Caco-2 (cell line): Measurements from ENCODE around the gene RASGEF1C. TPM values are rescaled to one million over a fixed set of nuclear protein-coding genes. Genes with fewer than 3 reads are reported as not detected.
"Not testable (repeated sequence)": the region's sequence is repeated elsewhere in the genome, so short reads cannot be mapped to it uniquely, and the experiment has no call there.

Source experiments
- BruUV-seq: library from RNA; stranded (reverse); fragments of 400-500 nt; replicated peaks from 2 replicates; lab custom pipeline; 2021; lab: Mats Ljungman, UMichigan
- CTCF ChIA-PET: fragments of 300-600 bp; sonication (Branson Sonifier 250); formaldehyde crosslinking; loops from one replicate; lab custom pipeline; 2022; ENCODE audit warnings: antibody characterized with exemption; lab: Charles Lee
- POLR2A ChIA-PET: fragments of 300-600 bp; sonication (Branson Sonifier 250); formaldehyde crosslinking; loops from one replicate; lab custom pipeline; 2022; ENCODE audit warnings: antibody characterized with exemption; lab: Charles Lee
- DNase-seq, 2 experiments: peaks; one replicate each; pipeline versions ENCODE4 v3.0.0 to v3.0.0-alpha.2; 2020 to 2022
- H3K27me3 ChIP-seq: replicated peaks from 2 replicates; pipeline ENCODE4 v1.6.0; 2011; ENCODE audit warnings: low read length; ENCODE audit not compliant: control insufficient read depth, insufficient read depth
- H3K36me3 ChIP-seq: 2 replicates; pipeline ENCODE4 v1.5.1; 2011; ENCODE audit warnings: low read length; ENCODE audit not compliant: control insufficient read depth, insufficient read depth
- H3K4me1 ChIP-seq: fragments of 250-450 bp; sonication (Bioruptor Pico); 2 replicates; pipeline ENCODE4 v1.5.1; 2020; ENCODE audit warnings: mild to moderate bottlenecking
- H3K4me3 ChIP-seq: 2 replicates; pipeline ENCODE4 v1.5.1; 2011; ENCODE audit warnings: low read depth, mild to moderate bottlenecking, control low read depth, low read length
- H3K9me3 ChIP-seq: fragments of 250-450 bp; sonication (Bioruptor Pico); 2 replicates; pipeline ENCODE4 v1.5.1; 2020; ENCODE audit warnings: mild to moderate bottlenecking, moderate library complexity
- H3K27ac Mint-ChIP-seq: one replicate; pipeline ENCODE4 v1.8.0; 2022; ENCODE audit warnings: mixed read lengths; ENCODE audit not compliant: unreplicated experiment
- H3K27me3 Mint-ChIP-seq: one replicate; pipeline ENCODE4 v1.8.0; 2022; ENCODE audit warnings: mixed read lengths; ENCODE audit not compliant: insufficient read depth, unreplicated experiment
- H3K36me3 Mint-ChIP-seq: one replicate; pipeline ENCODE4 v1.8.0; 2022; ENCODE audit warnings: mild to moderate bottlenecking, mixed read lengths; ENCODE audit not compliant: insufficient read depth, unreplicated experiment
- H3K4me1 Mint-ChIP-seq: one replicate; pipeline ENCODE4 v1.8.0; 2022; ENCODE audit warnings: low read depth, mixed read lengths; ENCODE audit not compliant: unreplicated experiment
- H3K4me3 Mint-ChIP-seq: one replicate; pipeline ENCODE4 v1.8.0; 2022; ENCODE audit warnings: mild to moderate bottlenecking, moderate library complexity, mixed read lengths; ENCODE audit not compliant: unreplicated experiment
- H3K9me3 Mint-ChIP-seq: one replicate; pipeline ENCODE4 v1.8.0; 2022; ENCODE audit warnings: mixed read lengths; ENCODE audit not compliant: unreplicated experiment
- CTCF ChIP-seq, 2 experiments: fragments of 200-600 bp in 1 of 2; IDR thresholded peaks; 1 replicate in 1 of 2; 2 replicates in 1 of 2; pipeline versions ENCODE4 v1.5.1 to v1.8.0; 2011 to 2022; ENCODE audit warnings: antibody characterized with exemption in 1 of 2, control low read depth in 1 of 2, inconsistent platforms in 1 of 2, low read depth in 1 of 2, low read length in 1 of 2, mild to moderate bottlenecking in 1 of 2, moderate library complexity in 1 of 2; ENCODE audit not compliant: insufficient read depth in 1 of 2, severe bottlenecking in 1 of 2, unreplicated experiment in 1 of 2
- intact Hi-C: fragments of 100-400 bp; cut with micrococcal nuclease; formaldehyde crosslinking; loops from one replicate; pipeline ENCODE4 v1.10.0; 2022; ENCODE audit not compliant: unreplicated experiment
- total RNA-seq: library from RNA; stranded (reverse); gene quantifications from 2 replicates; pipeline ENCODE4 v1.2.3, GENCODE V29; 2022

Gene RASGEF1C
- total RNA-seq, 1 experiment from 2014 or later = not detected

DNA sequence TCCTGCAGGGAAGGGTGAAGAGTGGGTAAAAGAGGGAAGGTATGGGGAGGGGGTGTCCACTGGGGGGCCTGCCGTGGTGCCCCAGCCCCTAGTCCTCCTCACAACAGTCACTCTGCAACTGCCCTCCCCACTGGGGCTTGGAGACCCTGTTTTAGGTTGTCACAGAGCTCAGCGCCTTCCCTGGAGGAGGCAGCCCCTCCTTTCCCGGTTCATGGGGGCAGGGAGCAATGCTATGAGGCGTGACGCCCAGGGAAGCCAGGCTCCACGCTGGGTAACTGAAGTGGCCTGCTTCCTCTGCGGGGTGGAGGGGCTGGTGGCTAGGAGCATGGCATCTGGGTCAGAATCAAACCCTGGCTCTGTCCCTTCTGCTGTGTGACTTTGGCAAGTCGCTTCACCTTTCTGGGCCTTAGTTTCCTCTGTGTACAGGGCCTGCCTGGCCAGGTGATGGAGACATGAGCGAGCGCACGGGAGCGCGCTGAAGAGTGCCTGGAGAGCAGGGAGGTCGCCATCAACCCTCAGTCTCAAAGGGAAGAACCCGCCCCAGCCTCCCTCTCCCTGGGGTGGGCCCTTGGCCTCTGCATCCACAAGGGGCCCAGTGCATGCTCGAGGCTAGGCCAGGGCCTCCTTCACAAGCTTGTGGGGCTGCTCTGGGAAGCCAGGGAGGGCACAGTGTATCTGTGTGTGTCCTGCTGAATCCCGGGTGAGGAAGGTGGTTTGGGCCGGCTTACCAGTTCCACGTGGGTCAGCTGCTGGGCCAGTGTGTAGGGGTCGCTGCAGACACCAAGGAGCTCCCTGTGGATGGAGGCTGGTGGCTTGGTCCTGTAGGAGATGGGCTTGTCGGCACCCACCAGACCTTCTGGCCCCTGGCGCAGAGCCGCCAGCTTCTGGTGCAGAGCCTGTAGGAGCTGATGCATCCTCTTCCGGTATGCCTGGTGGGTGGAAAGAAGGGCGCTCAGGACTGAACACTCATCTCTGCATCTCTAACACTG is 81.0 kb downstream of the RASGEF1C start:
- H3K4me3 Mint-ChIP-seq = no peak overlapping the region
- TF ChIP-seq CTCF (IDR thresholded peaks at IDR 0.05; ENCODE audit: insufficient read depth in 1 of 2, low read depth in 1 of 2, low read length in 1 of 2, severe bottlenecking in 1 of 2, unreplicated experiment in 1 of 2) = no peak
- H3K4me1 Mint-ChIP-seq = peaks cover 20% of the 10 kb centered on the region
- ChIA-PET CTCF (no interaction called here), POLR2A (no interaction called here)
- BruUV-seq = no TSS peak
- DNase-seq = peak in 1 of 2 experiments; percentile 34
- H3K27me3 Mint-ChIP-seq = peaks cover 24% of the 10 kb centered on the region
- no peaks in the 10 kb centered on the region; the same call in 1 of the 2 replicates for H3K9me3 ChIP-seq
- H3K27me3 ChIP-seq = no peaks in the 10 kb centered on the region
- H3K27ac Mint-ChIP-seq = no peak overlapping the region
- H3K4me1 ChIP-seq = 0 out of 2 replicates have a peak, but pooled peaks cover 4% of the 10 kb centered on the region
- no peaks in the 10 kb centered on the region for H3K36me3 ChIP-seq
- H3K9me3 Mint-ChIP-seq = no peaks in the 10 kb centered on the region
- no peak overlapping the region for H3K4me3 ChIP-seq
- H3K36me3 Mint-ChIP-seq = no peaks in the 10 kb centered on the region
- intact Hi-C loops = loop anchor here (5.0 to 10.0 kb wide), 2 partner anchors 77 to 184 kb away; partner anchors contain the start of gene RASGEF1C

GRCh38 chr5:180126716-180127681 is 82.0 kb downstream of the RASGEF1C start:
- ChIA-PET CTCF (interaction anchor here (0.6 kb wide), 1 partner anchor 733 kb away, joined by 5 read pairs; no protein-coding TSS in a partner anchor), POLR2A (no interaction called here)
- Histone ChIP-seq H3K4me1 (0 out of 2 replicates have a peak, but pooled peaks cover 4% of the 10 kb centered on the region), H3K4me3 (no peak overlapping the region), H3K9me3 (no peaks in the 10 kb centered on the region; the same call in 1 of the 2 replicates), H3K36me3 (no peaks in the 10 kb centered on the region), H3K27me3 (no peaks in the 10 kb centered on the region)
- H3K27ac Mint-ChIP-seq = no peak overlapping the region
- no peaks in the 10 kb centered on the region for H3K36me3 Mint-ChIP-seq
- peaks cover 25% of the 10 kb centered on the region for H3K27me3 Mint-ChIP-seq
- intact Hi-C loops = loop anchor here (5.0 to 10.0 kb wide), 2 partner anchors 78 to 185 kb away; partner anchors contain the start of gene RASGEF1C
- peak overlapping the region; percentile 7 for H3K4me3 Mint-ChIP-seq
- DNase-seq = peak; percentile 41 to 73
- peak; percentile 89 to 91 for TF ChIP-seq CTCF (IDR thresholded peaks at IDR 0.05; ENCODE audit: insufficient read depth in 1 of 2, low read depth in 1 of 2, low read length in 1 of 2, severe bottlenecking in 1 of 2, unreplicated experiment in 1 of 2)
- H3K9me3 Mint-ChIP-seq = no peaks in the 10 kb centered on the region
- H3K4me1 Mint-ChIP-seq = peaks cover 20% of the 10 kb centered on the region
- no TSS peak for BruUV-seq

GRCh38 chr5:180126156-180126555 is 82.9 kb downstream of the RASGEF1C start:
- intact Hi-C loops = loop anchor here (5.0 to 10.0 kb wide), 2 partner anchors 79 to 186 kb away; partner anchors contain the start of gene RASGEF1C
- H3K4me1 ChIP-seq, H3K9me3 Mint-ChIP-seq, POLR2A ChIA-PET, H3K36me3 Mint-ChIP-seq, H3K27ac Mint-ChIP-seq, H3K9me3 ChIP-seq, DNase-seq, H3K36me3 ChIP-seq, H3K4me3 ChIP-seq, BruUV-seq, H3K27me3 ChIP-seq: not testable (repeated sequence)
- CTCF ChIA-PET = interaction anchor here (0.6 kb wide), 1 partner anchor 734 kb away, joined by 5 read pairs; no protein-coding TSS in a partner anchor
- H3K4me1 Mint-ChIP-seq = peaks cover 20% of the 10 kb centered on the region
- peaks cover 23% of the 10 kb centered on the region for H3K27me3 Mint-ChIP-seq
- H3K4me3 Mint-ChIP-seq = peak overlapping the region; percentile 7

DNA sequence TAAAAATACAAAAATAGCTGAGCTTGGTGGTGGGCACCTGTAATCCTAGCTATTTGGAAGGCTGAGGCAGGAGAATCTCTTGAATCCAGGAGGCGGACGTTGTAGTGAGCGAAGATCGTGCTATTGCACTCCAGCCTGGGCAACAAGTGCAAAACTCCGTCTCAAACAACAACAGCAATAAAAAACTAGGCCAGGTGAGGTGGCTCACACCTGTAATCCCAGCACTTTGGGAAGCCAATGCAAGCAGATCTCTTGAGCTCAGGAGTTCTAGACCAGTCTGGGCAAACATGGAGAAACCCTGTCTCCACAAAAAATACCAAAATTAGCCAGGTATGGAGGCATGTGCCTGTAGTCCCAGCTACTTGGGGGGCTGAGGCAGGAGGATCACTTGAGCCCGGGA is 84.3 kb downstream of the RASGEF1C start:
- DNase-seq, H3K27me3 ChIP-seq, H3K36me3 ChIP-seq, H3K4me1 ChIP-seq, H3K4me3 Mint-ChIP-seq, H3K36me3 Mint-ChIP-seq, H3K4me3 ChIP-seq, H3K9me3 ChIP-seq, BruUV-seq, H3K27ac Mint-ChIP-seq, H3K9me3 Mint-ChIP-seq: not testable (repeated sequence)
- Mint-ChIP-seq H3K27me3 (peaks cover 14% of the 10 kb centered on the region), H3K4me1 (peaks cover 20% of the 10 kb centered on the region)
- CTCF ChIA-PET = interaction anchor here (0.8 kb wide), 1 partner anchor 72 kb away, joined by 3 read pairs; no protein-coding TSS in a partner anchor
- POLR2A ChIA-PET = interaction anchor here (0.6 kb wide), 1 partner anchor 189 kb away, joined by 3 read pairs; no protein-coding TSS in a partner anchor
- intact Hi-C loops = loop anchor here (5.0 to 10.0 kb wide), 2 partner anchors 80 to 188 kb away; partner anchors contain the start of gene RASGEF1C
